ENCODE data around the gene FMN1. TPM values are rescaled to one million over a fixed set of nuclear protein-coding genes. Genes with fewer than 3 reads are reported as not detected.

Gene FMN1
- total RNA-seq, 1 experiment from 2014 or later = 0.37 TPM

- ChIA-PET CTCF (no interaction called here), POLR2A (ENCODE audit: low non-redundant PET) (no interaction called here)
- intact Hi-C loops (cut with micrococcal nuclease; ENCODE audit: unreplicated experiment) = no loop called here
Measured at GRCh38 chr15:32723171-32723948, 471.2 kb downstream of the FMN1 start.

GRCh38 chr15:32722136-32722535 is 472.4 kb downstream of the FMN1 start:
- BruUV-seq (replicated peaks) = no TSS peak

More at GRCh38 chr15:32723171-32723948, 471.2 kb downstream of the FMN1 start:
- H3K9me3 ChIP-seq (ENCODE audit: low read depth, low read length, poor library complexity, severe bottlenecking) = no peaks in the 10 kb centered on the region
- H3K36me3 ChIP-seq (ENCODE audit: insufficient read depth, low read length, poor library complexity, severe bottlenecking) = no peaks in the 10 kb centered on the region
- DNase-seq (ENCODE audit: low spot score) = no peak
- H3K4me1 ChIP-seq (ENCODE audit: insufficient read depth, low read length, poor library complexity, severe bottlenecking) = no peaks in the 10 kb centered on the region
- H3K27me3 ChIP-seq (replicated peaks; ENCODE audit: insufficient read depth, low read depth, low read length, poor library complexity) = peaks cover 57% of the 10 kb centered on the region
- no peak for TF ChIP-seq CTCF (conservative IDR thresholded peaks at IDR 0.05; ENCODE audit: low read depth, low read length)
- no peak for TF ChIP-seq EZH2 (IDR thresholded peaks at IDR 0.05; ENCODE audit: borderline replicate concordance, low read depth, low read length, poor library complexity, severe bottlenecking)
- no peak overlapping the region for H3K4me3 ChIP-seq (ENCODE audit: low read depth, low read length, poor library complexity, severe bottlenecking)
- BruUV-seq (replicated peaks) = no TSS peak
- no peak overlapping the region for H3K27ac ChIP-seq (ENCODE audit: low read depth, low read length, poor library complexity, severe bottlenecking)

DNA sequence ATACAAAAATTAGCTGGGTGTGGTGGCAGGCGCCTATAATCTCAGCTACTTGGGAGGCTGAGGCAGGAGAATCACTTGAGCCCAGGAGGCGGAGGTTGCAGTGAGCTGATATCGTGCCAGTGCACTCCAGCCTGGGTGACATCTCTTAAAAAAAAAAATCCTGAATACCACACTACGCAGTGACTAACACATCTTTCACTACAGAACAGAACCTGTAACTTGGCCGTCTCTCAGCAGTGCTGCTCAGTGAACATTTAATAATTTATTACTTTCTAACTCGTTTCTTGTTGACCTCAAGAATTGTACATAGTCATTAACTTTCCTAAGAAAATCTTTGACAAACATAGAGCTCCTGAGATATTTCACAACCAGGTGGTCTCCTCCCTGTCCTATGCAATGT is 472.9 kb downstream of the FMN1 start:
- no peak overlapping the region for H3K4me3 ChIP-seq (ENCODE audit: low read depth, low read length, poor library complexity, severe bottlenecking)
- H3K27ac ChIP-seq (ENCODE audit: low read depth, low read length, poor library complexity, severe bottlenecking) = no peak overlapping the region
- BruUV-seq (replicated peaks) = no TSS peak

More at GRCh38 chr15:32722136-32722535, 472.4 kb downstream of the FMN1 start:
- Histone ChIP-seq H3K36me3 (ENCODE audit: insufficient read depth, low read length, poor library complexity, severe bottlenecking) (no peaks in the 10 kb centered on the region), H3K27me3 (replicated peaks; ENCODE audit: insufficient read depth, low read depth, low read length, poor library complexity) (peaks cover 69% of the 10 kb centered on the region), H3K4me3 (ENCODE audit: low read depth, low read length, poor library complexity, severe bottlenecking) (no peak overlapping the region), H3K4me1 (ENCODE audit: insufficient read depth, low read length, poor library complexity, severe bottlenecking) (peaks cover 5% of the 10 kb centered on the region), H3K27ac (ENCODE audit: low read depth, low read length, poor library complexity, severe bottlenecking) (no peak overlapping the region), H3K9me3 (ENCODE audit: low read depth, low read length, poor library complexity, severe bottlenecking) (no peaks in the 10 kb centered on the region)
- no peak for DNase-seq (ENCODE audit: low spot score)
- CTCF ChIA-PET = no interaction called here
- intact Hi-C loops (cut with micrococcal nuclease; ENCODE audit: unreplicated experiment) = no loop called here
- POLR2A ChIA-PET (ENCODE audit: low non-redundant PET) = no interaction called here
- no peak for TF ChIP-seq CTCF (conservative IDR thresholded peaks at IDR 0.05; ENCODE audit: low read depth, low read length)
- no peak for TF ChIP-seq EZH2 (IDR thresholded peaks at IDR 0.05; ENCODE audit: borderline replicate concordance, low read depth, low read length, poor library complexity, severe bottlenecking)

More for the DNA sequence above, 472.9 kb downstream of the FMN1 start:
- Histone ChIP-seq H3K4me1 (ENCODE audit: insufficient read depth, low read length, poor library complexity, severe bottlenecking) (peaks cover 7% of the 10 kb centered on the region), H3K27me3 (replicated peaks; ENCODE audit: insufficient read depth, low read depth, low read length, poor library complexity) (peaks cover 75% of the 10 kb centered on the region), H3K36me3 (ENCODE audit: insufficient read depth, low read length, poor library complexity, severe bottlenecking) (no peaks in the 10 kb centered on the region), H3K9me3 (ENCODE audit: low read depth, low read length, poor library complexity, severe bottlenecking) (no peaks in the 10 kb centered on the region)
- intact Hi-C loops (cut with micrococcal nuclease; ENCODE audit: unreplicated experiment) = no loop called here
- DNase-seq (ENCODE audit: low spot score) = no peak
- ChIA-PET CTCF (no interaction called here), POLR2A (ENCODE audit: low non-redundant PET) (no interaction called here)
- TF ChIP-seq EZH2 (IDR thresholded peaks at IDR 0.05; ENCODE audit: borderline replicate concordance, low read depth, low read length, poor library complexity, severe bottlenecking) (no peak), CTCF (conservative IDR thresholded peaks at IDR 0.05; ENCODE audit: low read depth, low read length) (no peak)

Data from A673 (cell line).